T-cell (primary cell): ENCODE results near the gene CD63. TPM values are rescaled to one million over a fixed set of nuclear protein-coding genes. Genes with fewer than 3 reads are reported as not detected.

Experiments
- ATAC-seq, 4 experiments: fragments of 200-7000 bp in 3 of 4; fragments of 150-1000 bp in 1 of 4; cut with Tn5 transposase; replicated peaks in 1 of 4; 1 replicate in 3 of 4; 2 replicates in 1 of 4; pipeline ENCODE4 v1.10.0; 2021; ENCODE audit warnings: moderate library complexity in 3 of 4, mild to moderate bottlenecking in 2 of 4, moderate number of reproducible peaks in 1 of 4
- CTCF ChIA-PET, 2 donors: fragments of 300-600 bp; sonication (Branson Sonifier 250); formaldehyde crosslinking; loops; one replicate each; lab custom pipeline; 2022; ENCODE audit warnings: antibody characterized with exemption in 2 of 2; lab: Charles Lee
- POLR2A ChIA-PET, 2 donors: fragments of 300-600 bp; sonication (Branson Sonifier 250); formaldehyde crosslinking; loops; one replicate each; lab custom pipeline; 2022; ENCODE audit warnings: antibody characterized with exemption in 2 of 2; lab: Charles Lee
- DNase-seq, 35 experiments: peaks; one replicate each; pipeline versions ENCODE4 v3.0.0 to v3.0.0-alpha.2; 2013 to 2023
- H3K27ac ChIP-seq: one replicate; pipeline ENCODE4 v1.5.1; 2013; ENCODE audit warnings: low read length
- H3K27me3 ChIP-seq, 2 experiments: replicated peaks in 1 of 2; 1 replicate in 1 of 2; 2 replicates in 1 of 2; pipeline versions ENCODE4 v1.6.1 to v1.7.0; 2013; ENCODE audit warnings: low read length in 1 of 2, mixed read lengths in 1 of 2; ENCODE audit not compliant: control insufficient read depth in 2 of 2, insufficient read depth in 2 of 2; ENCODE audit errors: extremely low read depth in 1 of 2
- H3K36me3 ChIP-seq, 2 donors: 1 replicate in 1 of 2; 2 replicates in 1 of 2; pipeline versions ENCODE4 v1.6.1 to v1.7.0; 2013; ENCODE audit warnings: low read length in 1 of 2; ENCODE audit not compliant: control insufficient read depth in 2 of 2, insufficient read depth in 1 of 2; ENCODE audit errors: extremely low read depth in 1 of 2
- H3K4me1 ChIP-seq, 2 experiments: 1 replicate in 1 of 2; 2 replicates in 1 of 2; pipeline versions ENCODE4 v1.6.1 to v1.7.0; 2013; ENCODE audit warnings: low read length in 2 of 2, mixed read lengths in 1 of 2; ENCODE audit not compliant: insufficient read depth in 2 of 2, control insufficient read depth in 1 of 2; ENCODE audit errors: extremely low read depth in 1 of 2
- H3K4me3 ChIP-seq, 2 donors: 1 replicate in 1 of 2; 2 replicates in 1 of 2; pipeline versions ENCODE4 v1.5.1 to v1.7.0; 2013; ENCODE audit warnings: mild to moderate bottlenecking in 2 of 2, low read length in 1 of 2, moderate library complexity in 1 of 2; ENCODE audit not compliant: control insufficient read depth in 1 of 2; ENCODE audit errors: extremely low read depth in 1 of 2
- H3K9me3 ChIP-seq: 2 replicates; pipeline ENCODE4 v1.7.0; 2013
- H3K27ac Mint-ChIP-seq, 2 donors: one replicate each; pipeline ENCODE4 v1.8.0; 2020 to 2021; ENCODE audit warnings: mild to moderate bottlenecking in 2 of 2, mixed read lengths in 2 of 2
- H3K27me3 Mint-ChIP-seq, 2 donors: one replicate each; pipeline ENCODE4 v1.8.0; 2021 to 2022; ENCODE audit warnings: mixed read lengths in 2 of 2
- H3K36me3 Mint-ChIP-seq: one replicate; pipeline ENCODE4 v1.8.0; 2021; ENCODE audit warnings: mixed read lengths
- H3K4me1 Mint-ChIP-seq, 3 donors: one replicate each; pipeline ENCODE4 v1.8.0; 2020 to 2022; ENCODE audit warnings: mixed read lengths in 3 of 3, mild to moderate bottlenecking in 1 of 3
- H3K4me3 Mint-ChIP-seq, 3 donors: one replicate each; pipeline ENCODE4 v1.8.0; 2020 to 2022; ENCODE audit warnings: mild to moderate bottlenecking in 3 of 3, mixed read lengths in 3 of 3, moderate library complexity in 3 of 3
- H3K9me3 Mint-ChIP-seq, 3 donors: one replicate each; pipeline ENCODE4 v1.8.0; 2020 to 2022; ENCODE audit warnings: mixed read lengths in 3 of 3
- WGBS: methylation state at CpG from one replicate; pipeline ENCODE4 v1.1.5; 2013; ENCODE audit warnings: missing lambda C conversion rate; ENCODE audit not compliant: insufficient coverage; 5-methylcytosine and 5-hydroxymethylcytosine counted together
- total RNA-seq, 35 experiments: library from RNA in 6 of 35; stranded (reverse) in 6 of 35; fragments of 120-200 nt in 1 of 35; gene quantifications; one replicate each; pipeline versions ENCODE4 v1.2.1 to v1.2.4 and lab custom pipeline; 2013 to 2026

The CD63 gene
- total RNA-seq, 5 donors from 2014 or later (not counting 1 experiment from before 2014, with no cell fraction given) = 41.3 to 88.2 (median 73.5) TPM

GRCh38 chr12:55746913-55747231, 18.1 kb upstream of the CD63 start:
- peaks cover 26 to 48% (median 40%) of the 10 kb centered on the region in 3 donors for H3K4me1 Mint-ChIP-seq
- H3K27ac Mint-ChIP-seq = peak overlapping the region; percentile 67 to 85
- H3K4me3 Mint-ChIP-seq = no peak overlapping the region
- Histone ChIP-seq H3K9me3 (no peaks in the 10 kb centered on the region), H3K4me3 (no peak overlapping the region), H3K36me3 (peaks cover 5 to 24% of the 10 kb centered on the region in 2 donors), H3K27me3 (no peaks in the 10 kb centered on the region), H3K4me1 (peaks cover 8 to 31% of the 10 kb centered on the region in 2 experiments), H3K27ac (no peak overlapping the region)
- CTCF ChIA-PET = interaction anchor here (0.7 to 2.4 kb wide), 8 partner anchors 9 to 283 kb away, joined by 3 to 10 read pairs (median 6); partner anchors contain the start of gene DNAJC14 (in 1 of the 2)
- H3K9me3 Mint-ChIP-seq = no peaks in the 10 kb centered on the region
- ATAC-seq (no peak), DNase-seq (no peak)
- peaks cover 1% of the 10 kb centered on the region for H3K36me3 Mint-ChIP-seq
- no peaks in the 10 kb centered on the region for H3K27me3 Mint-ChIP-seq
- POLR2A ChIA-PET = interaction anchor here (0.5 to 1.1 kb wide), 5 partner anchors 9 to 587 kb away, joined by 3 to 7 read pairs (median 4); partner anchors contain the start of gene PAN2 (in 1 of the 2)

GRCh38 chr12:55746174-55746912, 17.5 kb upstream of the CD63 start:
- Histone ChIP-seq H3K27me3 (no peaks in the 10 kb centered on the region), H3K36me3 (peaks cover 5 to 19% of the 10 kb centered on the region in 2 donors), H3K4me3 (no peak overlapping the region), H3K4me1 (peaks cover 8 to 31% of the 10 kb centered on the region in 2 experiments), H3K27ac (no peak overlapping the region), H3K9me3 (no peaks in the 10 kb centered on the region)
- DNase-seq (no peak), ATAC-seq (no peak)
- Mint-ChIP-seq H3K36me3 (no peaks in the 10 kb centered on the region), H3K27ac (peak overlapping the region; percentile 67 to 85), H3K4me3 (peak overlapping the region; percentile 12 to 32 (median 29)), H3K4me1 (peaks cover 26 to 48% (median 40%) of the 10 kb centered on the region in 3 donors), H3K9me3 (no peaks in the 10 kb centered on the region), H3K27me3 (no peaks in the 10 kb centered on the region)
- WGBS = 61% methylated on average over 2 of the region's 3 CpGs
- POLR2A ChIA-PET = interaction anchor here (0.5 to 1.1 kb wide), 4 partner anchors 8 to 587 kb away, joined by 3 to 7 read pairs (median 4); partner anchors contain the start of gene PAN2 (in 1 of the 2)
- CTCF ChIA-PET = interaction anchor here (0.7 to 2.4 kb wide), 6 partner anchors 8 to 283 kb away, joined by 3 to 10 read pairs (median 6); partner anchors contain the start of gene DNAJC14 (in 1 of the 2)

GRCh38 chr12:55745361-55746173, 16.8 kb upstream of the CD63 start:
- ATAC-seq = no peak
- Mint-ChIP-seq H3K4me1 (peaks cover 26 to 48% (median 40%) of the 10 kb centered on the region in 3 donors), H3K9me3 (no peaks in the 10 kb centered on the region), H3K4me3 (peak overlapping the region; percentile 91 to 92 (median 91)), H3K36me3 (no peaks in the 10 kb centered on the region), H3K27ac (peak overlapping the region; percentile 80 to 90), H3K27me3 (no peaks in the 10 kb centered on the region)
- H3K9me3 ChIP-seq = no peaks in the 10 kb centered on the region
- ChIA-PET POLR2A (interaction anchor here in 1 of 2 donors (0.8 kb wide), 1 partner anchor 8 kb away, joined by 7 read pairs; no protein-coding TSS in a partner anchor), CTCF (interaction anchor here (0.7 to 2.3 kb wide), 4 partner anchors 9 to 444 kb away, joined by 5 to 11 read pairs (median 10); partner anchors contain the start of genes ORMDL2 (in 1 of the 2), SARNP (in 1 of the 2) and SMARCC2 (in 1 of the 2))
- no peak overlapping the region for H3K4me3 ChIP-seq
- peaks cover 5 to 12% of the 10 kb centered on the region in 2 donors for H3K36me3 ChIP-seq
- DNase-seq = no peak
- H3K27me3 ChIP-seq = no peaks in the 10 kb centered on the region
- no peak overlapping the region for H3K27ac ChIP-seq
- WGBS = 80% methylated on average over 6 of the region's 13 CpGs
- H3K4me1 ChIP-seq = peaks cover 8 to 31% of the 10 kb centered on the region in 2 experiments

- ATAC-seq (no peak), DNase-seq (no peak)
- H3K4me1 Mint-ChIP-seq = peaks cover 26 to 48% (median 40%) of the 10 kb centered on the region in 3 donors
- WGBS = 20% methylated on average over 1 of the region's 11 CpGs
- Histone ChIP-seq H3K4me1 (peaks cover 8 to 31% of the 10 kb centered on the region in 2 experiments), H3K36me3 (peaks cover 2 to 9% of the 10 kb centered on the region in 2 donors), H3K27ac (peak overlapping the region; percentile 21), H3K4me3 (peak overlapping the region; percentile 61 to 83), H3K9me3 (no peaks in the 10 kb centered on the region), H3K27me3 (no peaks in the 10 kb centered on the region)
- H3K9me3 Mint-ChIP-seq = no peaks in the 10 kb centered on the region
- H3K36me3 Mint-ChIP-seq = no peaks in the 10 kb centered on the region
- H3K27me3 Mint-ChIP-seq = no peaks in the 10 kb centered on the region
- peak overlapping the region; percentile 91 to 92 (median 91) for H3K4me3 Mint-ChIP-seq
- ChIA-PET CTCF (interaction anchor here (0.6 to 2.3 kb wide), 4 partner anchors 74 to 884 kb away, joined by 3 to 11 read pairs (median 7); partner anchors contain the start of genes ORMDL2 (in 1 of the 2) and SARNP (in 1 of the 2)), POLR2A (interaction anchor here (0.6 to 1.0 kb wide), 3 partner anchors 9 to 379 kb away, joined by 3 to 7 read pairs (median 3); partner anchors contain the start of gene RAB5B (in 1 of the 2))
- peak overlapping the region; percentile 80 to 90 for H3K27ac Mint-ChIP-seq
Measured at GRCh38 chr12:55744340-55745030, 15.7 kb upstream of the CD63 start.

- H3K4me1 Mint-ChIP-seq = peaks cover 26 to 51% (median 43%) of the 10 kb centered on the region in 3 donors
- Histone ChIP-seq H3K27ac (peak overlapping the region; percentile 21), H3K4me1 (peaks cover 8 to 31% of the 10 kb centered on the region in 2 experiments), H3K27me3 (no peaks in the 10 kb centered on the region), H3K4me3 (peak overlapping the region; percentile 61 to 83), H3K36me3 (peaks cover 0 to 2% of the 10 kb centered on the region in 2 donors), H3K9me3 (no peaks in the 10 kb centered on the region)
- no peaks in the 10 kb centered on the region for H3K27me3 Mint-ChIP-seq
- ATAC-seq (peak; percentile 44 to 63 (median 60)), DNase-seq (peak in 24 of 35 experiments; percentile 5 to 71 (median 38))
- ChIA-PET POLR2A (interaction anchor here in 1 of 2 donors (0.7 to 1.0 kb wide), 2 partner anchors 73 to 230 kb away, joined by 3 to 6 read pairs; partner anchors contain the start of gene RAB5B), CTCF (interaction anchor here (0.6 to 2.3 kb wide), 4 partner anchors 75 to 980 kb away, joined by 3 to 11 read pairs (median 3); partner anchors contain the start of genes ORMDL2 (in 1 of the 2) and SARNP (in 1 of the 2))
- H3K4me3 Mint-ChIP-seq = peak overlapping the region; percentile 91 to 92 (median 91)
- H3K27ac Mint-ChIP-seq = peak overlapping the region; percentile 80 to 90
- H3K36me3 Mint-ChIP-seq = no peaks in the 10 kb centered on the region
- 2% methylated on average over 64 of the region's 73 CpGs for WGBS
- H3K9me3 Mint-ChIP-seq = no peaks in the 10 kb centered on the region
Measured at GRCh38 chr12:55743406-55744339, 14.9 kb upstream of the CD63 start.
